ENCODE data around the gene RPIA.

The RPIA gene

DNA sequence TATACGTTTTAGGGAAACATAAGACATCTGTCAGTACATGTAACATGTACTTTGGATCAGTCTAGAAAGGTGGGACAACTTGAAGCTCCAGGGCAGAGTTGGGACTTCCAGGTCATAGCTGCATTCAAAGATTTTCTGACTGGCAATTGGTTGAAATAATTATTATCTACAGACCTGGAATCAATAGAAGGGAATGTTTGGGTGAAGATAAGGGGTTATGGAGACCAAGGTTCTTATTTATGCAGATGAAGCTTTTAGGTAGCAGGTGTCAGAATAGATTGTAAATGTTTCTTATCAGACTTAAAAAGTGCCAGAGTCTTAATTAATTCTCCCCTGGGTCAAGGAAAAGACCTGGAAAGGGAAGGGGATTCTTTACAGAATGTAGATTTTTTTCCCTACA is 19.8 kb downstream of the RPIA start:
- H3K4me3 ChIP-seq (ENCODE audit: low read length), result no peak overlapping the region
- H3K79me2 ChIP-seq (ENCODE audit: low read length), result peaks cover 29% of the 10 kb centered on the region
- H3K9ac ChIP-seq (ENCODE audit: low read length), result no peak overlapping the region
- no peak overlapping the region for H3K27ac ChIP-seq (ENCODE audit: low read length)
- no peaks in the 10 kb centered on the region for H3K27me3 ChIP-seq (ENCODE audit: low read depth, low read length)
- H3K4me2 ChIP-seq (ENCODE audit: low read length), result no peak overlapping the region
- no peak overlapping the region for H2AFZ ChIP-seq (ENCODE audit: low read depth, low read length)
- H3K4me1 ChIP-seq (ENCODE audit: low read length), result no peaks in the 10 kb centered on the region
- H3K9me3 ChIP-seq (ENCODE audit: insufficient read depth, low read length), result no peaks in the 10 kb centered on the region
- H3K36me3 ChIP-seq (replicated peaks; ENCODE audit: low read depth, low read length), result peaks cover 28% of the 10 kb centered on the region
- TF ChIP-seq, protein P1, sequence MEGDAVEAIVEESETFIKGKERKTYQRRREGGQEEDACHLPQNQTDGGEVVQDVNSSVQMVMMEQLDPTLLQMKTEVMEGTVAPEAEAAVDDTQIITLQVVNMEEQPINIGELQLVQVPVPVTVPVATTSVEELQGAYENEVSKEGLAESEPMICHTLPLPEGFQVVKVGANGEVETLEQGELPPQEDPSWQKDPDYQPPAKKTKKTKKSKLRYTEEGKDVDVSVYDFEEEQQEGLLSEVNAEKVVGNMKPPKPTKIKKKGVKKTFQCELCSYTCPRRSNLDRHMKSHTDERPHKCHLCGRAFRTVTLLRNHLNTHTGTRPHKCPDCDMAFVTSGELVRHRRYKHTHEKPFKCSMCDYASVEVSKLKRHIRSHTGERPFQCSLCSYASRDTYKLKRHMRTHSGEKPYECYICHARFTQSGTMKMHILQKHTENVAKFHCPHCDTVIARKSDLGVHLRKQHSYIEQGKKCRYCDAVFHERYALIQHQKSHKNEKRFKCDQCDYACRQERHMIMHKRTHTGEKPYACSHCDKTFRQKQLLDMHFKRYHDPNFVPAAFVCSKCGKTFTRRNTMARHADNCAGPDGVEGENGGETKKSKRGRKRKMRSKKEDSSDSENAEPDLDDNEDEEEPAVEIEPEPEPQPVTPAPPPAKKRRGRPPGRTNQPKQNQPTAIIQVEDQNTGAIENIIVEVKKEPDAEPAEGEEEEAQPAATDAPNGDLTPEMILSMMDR (IDR thresholded peaks at IDR 0.05; ENCODE audit: low read depth, low read length), result no peak
- TF ChIP-seq EZH2phosphoT487 (IDR thresholded peaks at IDR 0.05; ENCODE audit: low read depth), result no peak
- peaks cover 3% of the 10 kb centered on the region; the same call in 1 of the 2 replicates for H4K20me1 ChIP-seq (ENCODE audit: insufficient read depth, low read length)

DNA sequence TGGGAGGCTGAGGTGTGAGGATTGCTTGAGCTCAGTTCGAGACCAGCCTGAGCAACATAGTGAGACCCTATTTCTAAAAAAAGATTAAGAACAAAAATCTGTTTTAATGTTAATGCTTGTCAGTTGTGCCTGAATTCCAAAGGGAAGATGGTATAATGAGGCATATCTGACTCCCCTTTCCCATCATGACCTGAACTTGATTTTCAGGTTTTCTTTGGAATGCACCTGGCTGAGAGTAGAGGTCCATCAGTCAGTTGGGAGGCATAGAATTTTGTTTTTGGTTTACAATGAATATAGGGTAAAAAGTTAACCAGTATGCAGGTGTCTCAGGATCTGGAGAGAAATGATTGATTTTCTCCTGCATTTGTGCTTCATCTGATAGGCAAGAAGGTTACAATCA is 20.4 kb downstream of the RPIA start:
- Histone ChIP-seq H3K27me3 (ENCODE audit: low read depth, low read length) (no peaks in the 10 kb centered on the region), H2AFZ (ENCODE audit: low read depth, low read length) (no peak overlapping the region), H3K4me1 (ENCODE audit: low read length) (no peaks in the 10 kb centered on the region), H3K79me2 (ENCODE audit: low read length) (peaks cover 27% of the 10 kb centered on the region), H3K4me3 (ENCODE audit: low read length) (no peak overlapping the region), H3K27ac (ENCODE audit: low read length) (no peak overlapping the region), H3K36me3 (replicated peaks; ENCODE audit: low read depth, low read length) (peaks cover 34% of the 10 kb centered on the region), H4K20me1 (ENCODE audit: insufficient read depth, low read length) (peaks cover 3% of the 10 kb centered on the region; the same call in 1 of the 2 replicates), H3K9me3 (ENCODE audit: insufficient read depth, low read length) (no peaks in the 10 kb centered on the region), H3K4me2 (ENCODE audit: low read length) (no peak overlapping the region), H3K9ac (ENCODE audit: low read length) (no peak overlapping the region)
- TF ChIP-seq, protein P1 (IDR thresholded peaks at IDR 0.05; ENCODE audit: low read depth, low read length), result no peak
- TF ChIP-seq EZH2phosphoT487 (IDR thresholded peaks at IDR 0.05; ENCODE audit: low read depth), result no peak

DNA sequence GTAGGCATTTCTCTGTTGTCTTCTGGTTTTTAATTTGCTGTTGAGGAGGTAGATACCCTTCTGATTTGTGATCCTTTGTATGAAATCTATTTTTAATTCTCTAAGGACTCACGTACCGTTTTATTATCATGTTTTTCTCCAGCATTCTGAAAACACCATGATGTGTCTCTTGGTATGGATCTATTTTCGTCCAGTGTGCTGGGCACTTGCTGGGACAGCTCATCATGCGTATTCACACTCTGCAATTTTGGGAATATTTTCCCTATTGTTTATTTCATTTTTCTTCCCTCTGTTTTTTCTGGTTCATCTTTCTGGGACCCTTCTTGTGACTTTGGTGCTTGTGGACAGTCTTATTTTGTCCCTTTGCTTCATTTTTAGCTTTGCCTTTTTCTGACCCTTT is 21.9 kb downstream of the RPIA start:
- Histone ChIP-seq H2AFZ (ENCODE audit: low read depth, low read length) (no peak overlapping the region), H3K9ac (ENCODE audit: low read length) (no peak overlapping the region), H3K27me3 (ENCODE audit: low read depth, low read length) (no peaks in the 10 kb centered on the region), H3K4me3 (ENCODE audit: low read length) (no peak overlapping the region), H3K79me2 (ENCODE audit: low read length) (peaks cover 27% of the 10 kb centered on the region), H4K20me1 (ENCODE audit: insufficient read depth, low read length) (peaks cover 3% of the 10 kb centered on the region; the same call in 1 of the 2 replicates), H3K9me3 (ENCODE audit: insufficient read depth, low read length) (no peaks in the 10 kb centered on the region), H3K36me3 (replicated peaks; ENCODE audit: low read depth, low read length) (peaks cover 32% of the 10 kb centered on the region), H3K27ac (ENCODE audit: low read length) (no peak overlapping the region), H3K4me2 (ENCODE audit: low read length) (no peak overlapping the region), H3K4me1 (ENCODE audit: low read length) (no peaks in the 10 kb centered on the region)
- TF ChIP-seq EZH2phosphoT487 (IDR thresholded peaks at IDR 0.05; ENCODE audit: low read depth), result no peak
- TF ChIP-seq, protein P1 (IDR thresholded peaks at IDR 0.05; ENCODE audit: low read depth, low read length), result no peak

DNA sequence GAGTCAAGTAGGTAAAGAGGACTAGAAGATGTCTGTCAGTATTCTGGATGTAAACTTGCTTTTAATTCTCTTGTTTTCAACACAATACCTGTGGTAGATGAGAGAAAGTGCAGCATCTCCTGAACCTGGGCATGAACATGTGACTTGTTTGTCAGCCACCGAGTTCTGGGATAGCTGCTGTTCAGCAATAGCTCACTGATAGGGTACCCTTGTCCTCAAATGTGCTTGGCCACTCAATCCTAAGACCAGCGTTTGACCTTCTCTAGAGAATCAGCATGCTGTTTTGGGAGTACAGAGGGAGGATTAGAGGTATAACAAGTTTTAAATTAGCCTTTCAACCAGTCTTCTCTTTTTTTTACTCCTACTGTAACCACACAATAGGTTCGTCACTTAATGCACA is 23.2 kb downstream of the RPIA start:
- Histone ChIP-seq H3K79me2 (ENCODE audit: low read length) (peaks cover 21% of the 10 kb centered on the region), H3K36me3 (replicated peaks; ENCODE audit: low read depth, low read length) (peaks cover 36% of the 10 kb centered on the region), H3K4me1 (ENCODE audit: low read length) (no peaks in the 10 kb centered on the region), H3K27me3 (ENCODE audit: low read depth, low read length) (no peaks in the 10 kb centered on the region), H3K9ac (ENCODE audit: low read length) (no peak overlapping the region), H3K4me2 (ENCODE audit: low read length) (no peak overlapping the region), H3K4me3 (ENCODE audit: low read length) (no peak overlapping the region), H3K27ac (ENCODE audit: low read length) (no peak overlapping the region), H4K20me1 (ENCODE audit: insufficient read depth, low read length) (peaks cover 3% of the 10 kb centered on the region; the same call in 1 of the 2 replicates), H2AFZ (ENCODE audit: low read depth, low read length) (no peak overlapping the region), H3K9me3 (ENCODE audit: insufficient read depth, low read length) (no peaks in the 10 kb centered on the region)
- TF ChIP-seq EZH2phosphoT487 (IDR thresholded peaks at IDR 0.05; ENCODE audit: low read depth), result no peak
- TF ChIP-seq, protein P1 (IDR thresholded peaks at IDR 0.05; ENCODE audit: low read depth, low read length), result no peak

All from OCI-LY3 (cell line).